ENCODE measurements around the gene NLRP5.
"Not testable (repeated sequence)": the region's sequence is repeated elsewhere in the genome, so short reads cannot be mapped to it uniquely, and the experiment has no call there.

NLRP5 gene

GRCh38 chr19:56098731-56099568 lies 112.4 kb downstream of the NLRP5 start:
- no peak for DNase-seq (ENCODE audit: low spot score)

GRCh38 chr19:56099638-56100539 lies 113.3 kb downstream of the NLRP5 start:
- no peak for DNase-seq (ENCODE audit: low spot score)

DNA sequence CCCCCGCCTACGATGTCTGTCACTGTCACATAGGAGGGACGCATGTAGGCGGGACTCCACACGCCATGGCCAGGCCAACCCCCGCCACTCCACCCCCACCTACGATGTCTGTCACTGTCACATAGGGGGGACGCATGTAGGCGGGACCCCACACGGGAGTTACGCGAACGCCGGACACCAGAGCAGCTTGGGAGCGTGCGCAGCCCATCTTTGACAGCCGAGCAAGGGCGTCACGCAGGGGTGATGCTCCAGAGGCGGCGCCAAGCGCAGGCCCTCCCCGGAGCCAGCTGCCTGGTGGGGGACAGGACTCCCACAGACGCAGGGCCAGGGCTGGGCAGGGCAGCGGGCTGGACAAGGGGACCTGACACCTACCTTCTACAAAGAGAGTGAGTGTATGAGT lies 114.5 kb downstream of the NLRP5 start:
- no peak for DNase-seq (ENCODE audit: low spot score)

DNA sequence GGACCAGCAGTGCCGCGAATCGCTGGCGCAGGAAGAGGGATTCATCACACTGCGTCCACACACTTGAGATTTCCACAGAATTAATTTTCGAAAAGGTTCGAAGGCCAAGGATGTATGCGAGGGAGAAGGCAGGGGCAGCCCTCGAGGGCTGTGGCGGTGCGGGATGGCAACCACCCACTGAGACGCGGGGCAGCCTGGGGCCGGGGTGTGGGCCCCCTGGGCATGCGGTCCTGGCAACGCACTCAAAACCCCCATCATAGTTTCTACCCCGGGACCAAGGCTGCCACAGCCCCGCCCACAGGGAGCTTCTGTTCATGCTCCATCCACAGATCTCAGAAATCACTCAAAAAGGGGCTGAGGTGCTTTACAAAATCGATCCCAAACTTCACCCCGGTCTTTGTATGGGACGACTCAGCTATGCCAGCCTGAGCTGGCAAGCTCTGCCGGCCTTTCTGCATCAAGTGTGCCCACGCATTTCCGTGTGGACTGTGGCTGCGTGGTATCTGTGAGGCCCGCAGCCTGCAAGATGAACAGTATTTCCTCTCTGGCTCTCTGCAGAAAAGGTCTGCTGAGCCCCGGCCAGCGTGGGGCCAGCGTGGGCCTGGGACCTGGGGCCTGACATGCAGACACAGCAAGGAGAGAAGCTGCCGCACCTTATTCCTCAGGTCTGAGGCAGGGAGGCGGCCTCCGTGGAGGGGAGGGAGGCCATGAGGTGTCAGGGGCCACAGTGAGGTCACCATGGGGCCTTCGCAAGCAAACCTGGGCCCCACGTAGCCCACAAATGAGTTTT lies 115.4 kb downstream of the NLRP5 start:
- DNase-seq (ENCODE audit: low spot score): no peak

- DNase-seq (ENCODE audit: low spot score): no peak
Measured at GRCh38 chr19:56103027-56103614, 116.5 kb downstream of the NLRP5 start.

DNA sequence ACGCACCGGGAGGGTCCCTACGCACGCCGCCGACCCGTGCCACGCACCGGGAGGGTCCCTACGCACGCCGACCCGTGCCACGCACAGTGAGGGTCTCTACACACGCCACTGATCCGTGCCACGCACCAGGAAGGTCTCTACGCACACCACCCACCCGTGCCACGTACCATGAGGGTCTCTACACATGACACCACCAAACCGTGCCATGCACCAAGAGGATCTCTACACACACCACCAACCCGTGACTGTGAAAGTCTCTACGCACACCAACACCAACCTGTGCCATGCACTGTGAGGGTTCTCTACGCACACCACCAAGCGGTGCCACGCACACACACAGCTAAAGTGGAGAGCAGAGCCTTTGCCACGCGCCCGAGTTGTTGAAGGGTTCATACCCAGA lies 117.8 kb downstream of the NLRP5 start:
- no peak for DNase-seq (ENCODE audit: low spot score)

GRCh38 chr19:56105090-56105701 lies 118.6 kb downstream of the NLRP5 start:
- no peak for DNase-seq (ENCODE audit: low spot score)

DNA sequence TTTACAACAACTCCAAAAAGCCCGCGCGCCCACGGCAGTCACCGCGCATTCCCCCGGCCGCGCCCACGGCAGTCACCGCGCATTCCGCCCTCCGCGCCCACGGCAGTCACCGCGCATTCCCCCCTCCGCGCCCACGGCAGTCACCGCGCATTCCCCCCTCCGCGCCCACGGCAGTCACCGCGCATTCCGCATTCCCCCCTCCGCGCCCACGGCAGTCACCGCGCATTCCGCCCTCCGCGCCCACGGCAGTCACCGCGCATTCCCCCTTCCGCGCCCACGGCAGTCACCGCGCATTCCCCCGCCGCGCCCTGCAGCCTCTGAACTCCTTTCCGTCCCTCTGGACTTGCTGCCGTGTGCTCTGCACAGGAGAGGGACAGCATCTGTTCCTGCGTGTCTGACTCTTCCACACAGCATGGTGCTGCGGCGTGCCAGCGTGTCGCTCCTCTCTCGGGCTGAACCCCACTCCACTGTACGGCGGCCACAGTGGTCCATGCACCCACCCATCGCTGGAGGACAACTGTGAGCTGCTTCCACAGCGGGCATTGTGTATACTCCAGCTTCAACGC lies 119.3 kb downstream of the NLRP5 start:
- not testable (repeated sequence) for DNase-seq (ENCODE audit: low spot score)

GRCh38 chr19:56106397-56106849 lies 119.8 kb downstream of the NLRP5 start:
- no peak for DNase-seq (ENCODE audit: low spot score)

DNA sequence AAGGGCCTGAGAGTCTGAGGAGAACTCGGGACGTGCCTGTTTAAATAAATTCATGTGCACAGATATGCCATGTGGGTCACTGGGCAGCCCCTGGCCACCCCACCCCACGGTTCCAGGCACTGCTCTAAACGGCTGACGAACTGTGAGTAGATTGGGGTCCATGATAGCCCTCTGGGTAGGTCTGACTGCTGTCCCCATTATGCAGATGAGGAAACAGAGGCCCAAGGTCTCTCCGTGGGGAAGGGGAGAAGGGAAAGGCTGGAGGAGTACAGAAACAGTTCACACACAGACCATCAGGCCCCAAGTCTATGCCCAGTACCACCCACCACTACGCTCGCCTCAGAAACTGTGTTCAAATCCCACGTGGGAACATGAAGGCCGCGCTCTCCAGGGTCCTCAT lies 120.4 kb downstream of the NLRP5 start:
- no peak for DNase-seq (ENCODE audit: low spot score)

- DNase-seq (ENCODE audit: low spot score): no peak
Measured at GRCh38 chr19:56107626-56108351, 121.2 kb downstream of the NLRP5 start.

- no peak for DNase-seq (ENCODE audit: low spot score)
Measured at GRCh38 chr19:56108447-56109195, 122.0 kb downstream of the NLRP5 start.

GRCh38 chr19:56109226-56109625 lies 122.7 kb downstream of the NLRP5 start:
- DNase-seq (ENCODE audit: low spot score): no peak

- DNase-seq (ENCODE audit: low spot score): no peak
Measured at GRCh38 chr19:56110515-56111448, 124.2 kb downstream of the NLRP5 start.
